Stimulated activated memory B cell treated with anti-CD40 and anti-IgM and Interleukin-4, amounts not matched to agents 10 μg/mL and 1 μg/mL and 100 μg/mL, for 72 hours (primary cell): ENCODE measurements around the gene SMYD3.

Experiments used
- ATAC-seq: fragments of 150-1000 bp; cut with Tn5 transposase; 2 replicates; pipeline ENCODE4 v1.10.0; 2021
- H3K27ac Mint-ChIP-seq: one replicate; pipeline ENCODE4 v1.8.0; 2022; ENCODE audit warnings: mild to moderate bottlenecking, mixed read lengths
- H3K27me3 Mint-ChIP-seq: one replicate; pipeline ENCODE4 v1.8.0; 2022; ENCODE audit warnings: mixed read lengths
- H3K36me3 Mint-ChIP-seq: one replicate; pipeline ENCODE4 v1.8.0; 2022; ENCODE audit warnings: mixed read lengths
- H3K4me1 Mint-ChIP-seq: one replicate; pipeline ENCODE4 v1.8.0; 2022; ENCODE audit warnings: mixed read lengths
- H3K4me3 Mint-ChIP-seq: one replicate; pipeline ENCODE4 v1.8.0; 2022; ENCODE audit warnings: mild to moderate bottlenecking, moderate library complexity, mixed read lengths
- H3K9me3 Mint-ChIP-seq: one replicate; pipeline ENCODE4 v1.8.0; 2022; ENCODE audit warnings: mixed read lengths

The SMYD3 gene

GRCh38 chr1:245881767-245882391 is 625.2 kb downstream of the SMYD3 start:
- no peak for ATAC-seq
- no peaks in the 10 kb centered on the region for H3K9me3 Mint-ChIP-seq
- H3K4me1 Mint-ChIP-seq, result no peaks in the 10 kb centered on the region

GRCh38 chr1:245880754-245881403 is 626.2 kb downstream of the SMYD3 start:
- ATAC-seq, result no peak

More at GRCh38 chr1:245881767-245882391, 625.2 kb downstream of the SMYD3 start:
- no peak overlapping the region for H3K27ac Mint-ChIP-seq
- H3K27me3 Mint-ChIP-seq, result no peaks in the 10 kb centered on the region
- H3K4me3 Mint-ChIP-seq, result no peak overlapping the region
- H3K36me3 Mint-ChIP-seq, result peaks cover 30% of the 10 kb centered on the region

GRCh38 chr1:245879091-245879490 is 628.0 kb downstream of the SMYD3 start:
- Mint-ChIP-seq H3K27me3 (no peaks in the 10 kb centered on the region), H3K9me3 (no peaks in the 10 kb centered on the region), H3K4me3 (no peak overlapping the region), H3K27ac (no peak overlapping the region), H3K4me1 (no peaks in the 10 kb centered on the region), H3K36me3 (peaks cover 17% of the 10 kb centered on the region)
- ATAC-seq, result no peak

More at GRCh38 chr1:245880754-245881403, 626.2 kb downstream of the SMYD3 start:
- Mint-ChIP-seq H3K4me1 (no peaks in the 10 kb centered on the region), H3K9me3 (no peaks in the 10 kb centered on the region), H3K4me3 (no peak overlapping the region), H3K27ac (no peak overlapping the region), H3K36me3 (peaks cover 33% of the 10 kb centered on the region), H3K27me3 (no peaks in the 10 kb centered on the region)

- Mint-ChIP-seq H3K27me3 (no peaks in the 10 kb centered on the region), H3K9me3 (no peaks in the 10 kb centered on the region), H3K27ac (no peak overlapping the region), H3K36me3 (peaks cover 14% of the 10 kb centered on the region), H3K4me3 (no peak overlapping the region), H3K4me1 (no peaks in the 10 kb centered on the region)
- no peak for ATAC-seq
These were observed 628.5 kb downstream of the SMYD3 start for GRCh38 chr1:245878585-245878984.

- no peak overlapping the region for H3K4me3 Mint-ChIP-seq
- H3K4me1 Mint-ChIP-seq, result no peaks in the 10 kb centered on the region
- ATAC-seq, result no peak
- H3K36me3 Mint-ChIP-seq, result peaks cover 14% of the 10 kb centered on the region
- no peaks in the 10 kb centered on the region for H3K9me3 Mint-ChIP-seq
- H3K27me3 Mint-ChIP-seq, result no peaks in the 10 kb centered on the region
- H3K27ac Mint-ChIP-seq, result no peak overlapping the region
These were observed 629.1 kb downstream of the SMYD3 start for GRCh38 chr1:245877976-245878375.

DNA sequence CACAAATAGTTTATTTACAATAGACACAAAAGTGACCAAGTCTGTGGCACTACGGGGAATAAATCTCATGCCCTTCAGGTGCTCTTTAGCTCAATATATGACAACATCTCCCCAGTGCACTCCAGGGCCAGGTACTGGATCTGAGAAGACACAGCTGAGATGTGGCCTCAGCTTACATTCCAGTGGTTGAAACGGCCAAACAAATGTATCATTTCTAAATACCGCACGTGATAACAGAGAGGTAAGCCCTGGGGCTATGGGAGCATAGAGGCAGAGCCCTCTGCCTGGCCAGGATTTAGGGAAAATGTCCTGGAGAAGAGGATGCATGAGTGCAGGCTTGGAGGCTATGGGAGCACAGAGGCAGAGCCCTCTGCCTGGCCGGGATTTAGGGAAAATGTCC is 630.5 kb downstream of the SMYD3 start:
- no peak overlapping the region for H3K27ac Mint-ChIP-seq
- no peaks in the 10 kb centered on the region for H3K9me3 Mint-ChIP-seq
- no peak overlapping the region for H3K4me3 Mint-ChIP-seq
- ATAC-seq, result no peak
- no peaks in the 10 kb centered on the region for H3K4me1 Mint-ChIP-seq
- H3K27me3 Mint-ChIP-seq, result no peaks in the 10 kb centered on the region
- H3K36me3 Mint-ChIP-seq, result peaks cover 23% of the 10 kb centered on the region

GRCh38 chr1:245875581-245876261 is 631.4 kb downstream of the SMYD3 start:
- H3K27me3 Mint-ChIP-seq, result no peaks in the 10 kb centered on the region
- no peak for ATAC-seq
- no peaks in the 10 kb centered on the region for H3K9me3 Mint-ChIP-seq
- H3K4me3 Mint-ChIP-seq, result no peak overlapping the region
- peaks cover 27% of the 10 kb centered on the region for H3K36me3 Mint-ChIP-seq
- no peaks in the 10 kb centered on the region for H3K4me1 Mint-ChIP-seq
- no peak overlapping the region for H3K27ac Mint-ChIP-seq

DNA sequence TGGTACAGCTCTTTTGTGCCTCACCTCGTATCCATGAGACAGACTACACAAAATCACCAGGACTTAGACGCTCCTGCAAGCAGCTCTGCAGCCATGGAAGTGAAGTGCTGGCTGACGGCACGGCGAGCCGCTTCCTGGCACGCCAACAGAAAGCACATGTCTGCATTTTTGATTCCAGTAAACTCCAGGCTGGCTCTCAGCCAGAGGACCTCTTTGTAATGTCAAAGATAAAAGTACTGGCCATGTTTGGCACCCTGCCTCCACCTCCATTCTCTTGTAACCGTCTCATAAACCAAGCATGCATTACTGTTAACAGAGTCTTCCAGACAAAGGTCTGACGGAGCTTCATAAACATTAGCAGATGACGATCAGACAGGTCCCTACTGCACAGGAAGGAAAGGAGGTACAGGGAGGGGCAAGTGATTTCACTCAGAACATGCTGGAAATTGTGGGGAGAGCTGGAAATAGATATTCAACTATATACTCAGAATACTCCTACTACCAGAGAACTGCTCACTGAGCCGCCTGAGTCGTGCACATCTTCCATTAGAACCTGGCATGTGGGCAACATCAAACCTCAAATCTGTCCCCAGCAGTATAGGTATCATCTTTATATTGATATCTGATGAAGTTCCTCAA is 632.0 kb downstream of the SMYD3 start:
- no peaks in the 10 kb centered on the region for H3K9me3 Mint-ChIP-seq
- no peaks in the 10 kb centered on the region for H3K4me1 Mint-ChIP-seq
- peaks cover 32% of the 10 kb centered on the region for H3K36me3 Mint-ChIP-seq
- H3K27me3 Mint-ChIP-seq, result no peaks in the 10 kb centered on the region
- no peak overlapping the region for H3K4me3 Mint-ChIP-seq
- H3K27ac Mint-ChIP-seq, result no peak overlapping the region
- no peak for ATAC-seq

DNA sequence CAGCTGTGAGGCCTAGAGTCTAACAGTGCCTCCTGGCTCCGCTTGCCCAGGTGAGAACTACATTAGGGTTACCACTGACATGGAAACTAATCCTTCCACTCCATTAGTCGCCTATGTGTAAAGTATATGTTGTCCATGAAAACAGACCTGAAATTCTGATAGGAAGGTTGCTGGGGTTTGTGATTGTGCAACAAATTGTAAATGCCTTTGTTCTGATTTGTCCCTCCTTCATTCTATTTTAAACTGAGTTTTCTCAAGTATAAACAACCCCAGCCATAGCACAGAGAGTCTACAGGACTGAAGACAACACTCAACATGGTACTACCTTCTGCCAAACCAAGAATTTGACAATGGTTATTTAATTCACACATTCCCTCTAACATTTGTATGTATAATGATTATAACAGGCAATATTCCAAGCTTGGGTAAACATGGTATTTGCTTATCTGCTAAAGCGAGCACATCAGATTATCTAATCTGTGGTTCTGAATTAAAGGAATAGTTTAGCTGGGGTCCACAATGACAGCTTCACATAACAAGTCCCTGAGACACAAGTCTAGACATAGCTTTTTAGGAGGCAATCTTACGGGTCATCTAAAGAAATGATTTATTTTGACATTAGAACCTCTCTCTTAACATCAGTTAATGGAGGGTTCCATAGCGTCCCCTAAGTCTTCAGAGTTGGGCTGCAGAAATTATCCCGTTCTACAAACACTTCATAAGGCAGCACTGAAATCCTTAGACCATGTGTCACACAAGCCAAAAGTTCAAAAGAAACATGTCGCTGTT is 633.0 kb downstream of the SMYD3 start:
- H3K4me1 Mint-ChIP-seq, result peaks cover 4% of the 10 kb centered on the region
- peaks cover 38% of the 10 kb centered on the region for H3K36me3 Mint-ChIP-seq
- no peaks in the 10 kb centered on the region for H3K27me3 Mint-ChIP-seq
- H3K4me3 Mint-ChIP-seq, result no peak overlapping the region
- H3K27ac Mint-ChIP-seq, result no peak overlapping the region
- no peaks in the 10 kb centered on the region for H3K9me3 Mint-ChIP-seq
- no peak for ATAC-seq

GRCh38 chr1:245873068-245873467 is 634.0 kb downstream of the SMYD3 start:
- Mint-ChIP-seq H3K36me3 (peaks cover 38% of the 10 kb centered on the region), H3K27me3 (no peaks in the 10 kb centered on the region), H3K4me3 (no peak overlapping the region), H3K9me3 (no peaks in the 10 kb centered on the region), H3K27ac (no peak overlapping the region), H3K4me1 (peaks cover 4% of the 10 kb centered on the region)
- ATAC-seq, result no peak

- no peak for ATAC-seq
- H3K9me3 Mint-ChIP-seq, result no peaks in the 10 kb centered on the region
- no peak overlapping the region for H3K27ac Mint-ChIP-seq
- H3K4me3 Mint-ChIP-seq, result no peak overlapping the region
- H3K4me1 Mint-ChIP-seq, result peaks cover 4% of the 10 kb centered on the region
- peaks cover 38% of the 10 kb centered on the region for H3K36me3 Mint-ChIP-seq
- no peaks in the 10 kb centered on the region for H3K27me3 Mint-ChIP-seq
These were observed 634.6 kb downstream of the SMYD3 start for GRCh38 chr1:245872475-245872874.

- Mint-ChIP-seq H3K27ac (no peak overlapping the region), H3K36me3 (peaks cover 38% of the 10 kb centered on the region), H3K9me3 (no peaks in the 10 kb centered on the region), H3K27me3 (no peaks in the 10 kb centered on the region), H3K4me3 (no peak overlapping the region), H3K4me1 (peaks cover 4% of the 10 kb centered on the region)
- no peak for ATAC-seq
These were observed 635.2 kb downstream of the SMYD3 start for GRCh38 chr1:245871915-245872314.

GRCh38 chr1:245871191-245871590 is 635.9 kb downstream of the SMYD3 start:
- H3K27me3 Mint-ChIP-seq, result no peaks in the 10 kb centered on the region
- ATAC-seq, result no peak
- H3K4me3 Mint-ChIP-seq, result no peak overlapping the region
- H3K36me3 Mint-ChIP-seq, result peaks cover 32% of the 10 kb centered on the region
- peaks cover 4% of the 10 kb centered on the region for H3K4me1 Mint-ChIP-seq
- H3K9me3 Mint-ChIP-seq, result no peaks in the 10 kb centered on the region
- no peak overlapping the region for H3K27ac Mint-ChIP-seq

GRCh38 chr1:245870698-245871097 is 636.4 kb downstream of the SMYD3 start:
- no peaks in the 10 kb centered on the region for H3K9me3 Mint-ChIP-seq
- no peak for ATAC-seq
- H3K4me1 Mint-ChIP-seq, result peaks cover 4% of the 10 kb centered on the region
- H3K36me3 Mint-ChIP-seq, result peaks cover 30% of the 10 kb centered on the region
- H3K27me3 Mint-ChIP-seq, result no peaks in the 10 kb centered on the region
- H3K27ac Mint-ChIP-seq, result no peak overlapping the region
- H3K4me3 Mint-ChIP-seq, result no peak overlapping the region

DNA sequence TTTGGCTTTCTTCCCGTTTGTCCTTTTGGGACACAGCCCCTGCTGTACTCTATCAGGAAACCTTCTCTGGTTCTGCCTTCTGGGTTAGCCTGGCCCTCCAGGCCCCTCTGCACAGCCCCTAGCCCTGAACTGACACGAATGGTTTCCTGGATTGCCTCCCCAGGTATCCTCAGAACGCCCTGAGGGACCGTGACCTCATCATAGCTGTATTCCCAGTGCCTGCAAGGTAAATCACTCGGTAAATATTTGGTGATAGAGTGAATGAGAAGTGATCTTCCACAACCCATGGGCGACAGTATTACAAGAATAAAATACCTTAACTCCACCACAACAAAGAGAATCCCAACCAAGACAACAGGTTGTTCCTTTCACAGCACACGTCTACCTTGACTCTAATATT is 637.2 kb downstream of the SMYD3 start:
- no peak overlapping the region for H3K4me3 Mint-ChIP-seq
- no peaks in the 10 kb centered on the region for H3K27me3 Mint-ChIP-seq
- H3K27ac Mint-ChIP-seq, result no peak overlapping the region
- H3K9me3 Mint-ChIP-seq, result no peaks in the 10 kb centered on the region
- peaks cover 30% of the 10 kb centered on the region for H3K36me3 Mint-ChIP-seq
- H3K4me1 Mint-ChIP-seq, result peaks cover 4% of the 10 kb centered on the region
- ATAC-seq, result no peak
